Ishikawa (cell line): ENCODE measurements around the gene SRBD1.

Source experiments
- CEBPB ChIP-seq: IDR thresholded peaks from 2 replicates; pipeline ENCODE4 v1.6.1; 2012
- CREB1 ChIP-seq: IDR thresholded peaks from 2 replicates; pipeline ENCODE4 v1.6.1; 2012; ENCODE audit warnings: low read depth
- EGR1 ChIP-seq: IDR thresholded peaks from 2 replicates; pipeline ENCODE4 v1.6.1; 2012
- EP300 ChIP-seq: IDR thresholded peaks from 2 replicates; pipeline ENCODE4 v1.6.1; 2012; ENCODE audit warnings: borderline replicate concordance
- FOXM1 ChIP-seq: IDR thresholded peaks from 2 replicates; pipeline ENCODE4 v1.6.1; 2012; ENCODE audit warnings: low read depth, borderline replicate concordance
- NFIC ChIP-seq: IDR thresholded peaks from 2 replicates; pipeline ENCODE4 v1.6.1; 2012
- RAD21 ChIP-seq: IDR thresholded peaks from 2 replicates; pipeline ENCODE4 v1.6.1; 2012; ENCODE audit warnings: low read depth
- TAF1 ChIP-seq: IDR thresholded peaks from 2 replicates; pipeline ENCODE4 v1.6.1; 2012; ENCODE audit warnings: low read depth, mild to moderate bottlenecking
- TCF12 ChIP-seq: IDR thresholded peaks from 2 replicates; pipeline ENCODE4 v1.6.1; 2012; ENCODE audit warnings: low read depth
- TEAD4 ChIP-seq: IDR thresholded peaks from 2 replicates; pipeline ENCODE4 v1.6.1; 2012
- USF1 ChIP-seq: IDR thresholded peaks from 2 replicates; pipeline ENCODE4 v1.6.1; 2012
- YY1 ChIP-seq: IDR thresholded peaks from 2 replicates; pipeline ENCODE4 v1.6.1; 2012; ENCODE audit warnings: low read depth
- ZBTB7A ChIP-seq: IDR thresholded peaks from 2 replicates; pipeline ENCODE4 v1.6.1; 2012; ENCODE audit warnings: low read depth
- TF ChIP-seq, protein P1 (sequence below): IDR thresholded peaks from 2 replicates; pipeline ENCODE4 v1.6.1; 2012
- TF ChIP-seq, protein P2 (sequence below): IDR thresholded peaks from 2 replicates; pipeline ENCODE4 v1.6.1; 2012; ENCODE audit warnings: low read depth, mild to moderate bottlenecking

The SRBD1 gene

DNA sequence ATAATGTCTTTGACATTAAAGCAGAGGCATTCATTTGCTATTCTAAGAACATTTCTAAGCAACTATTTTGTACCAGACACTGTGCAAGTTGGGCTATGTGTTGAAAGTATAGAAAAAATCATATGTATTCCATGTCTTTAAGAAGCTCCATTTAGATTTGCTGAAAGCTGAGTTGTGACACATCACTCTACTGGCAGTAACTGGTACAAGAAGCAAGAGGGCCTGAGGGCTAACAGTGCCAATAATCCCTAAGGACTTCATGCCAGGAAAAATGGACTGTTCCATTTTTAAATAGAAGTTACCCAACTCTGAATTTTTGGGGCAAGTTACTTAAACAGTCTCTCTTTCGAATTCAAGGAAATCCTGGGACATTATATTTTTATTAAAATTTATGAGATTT, 178.7 kb downstream of the SRBD1 start:
- TF ChIP-seq EGR1 (no peak), TCF12 (no peak), EP300 (no peak), NFIC (no peak), FOXM1 (no peak), USF1 (no peak), TEAD4 (no peak), CREB1 (no peak), TAF1 (no peak), RAD21 (no peak), ZBTB7A (no peak), YY1 (no peak), CEBPB (no peak)
- TF ChIP-seq, protein P1, sequence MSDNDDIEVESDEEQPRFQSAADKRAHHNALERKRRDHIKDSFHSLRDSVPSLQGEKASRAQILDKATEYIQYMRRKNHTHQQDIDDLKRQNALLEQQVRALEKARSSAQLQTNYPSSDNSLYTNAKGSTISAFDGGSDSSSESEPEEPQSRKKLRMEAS = no peak
- TF ChIP-seq, protein P2, sequence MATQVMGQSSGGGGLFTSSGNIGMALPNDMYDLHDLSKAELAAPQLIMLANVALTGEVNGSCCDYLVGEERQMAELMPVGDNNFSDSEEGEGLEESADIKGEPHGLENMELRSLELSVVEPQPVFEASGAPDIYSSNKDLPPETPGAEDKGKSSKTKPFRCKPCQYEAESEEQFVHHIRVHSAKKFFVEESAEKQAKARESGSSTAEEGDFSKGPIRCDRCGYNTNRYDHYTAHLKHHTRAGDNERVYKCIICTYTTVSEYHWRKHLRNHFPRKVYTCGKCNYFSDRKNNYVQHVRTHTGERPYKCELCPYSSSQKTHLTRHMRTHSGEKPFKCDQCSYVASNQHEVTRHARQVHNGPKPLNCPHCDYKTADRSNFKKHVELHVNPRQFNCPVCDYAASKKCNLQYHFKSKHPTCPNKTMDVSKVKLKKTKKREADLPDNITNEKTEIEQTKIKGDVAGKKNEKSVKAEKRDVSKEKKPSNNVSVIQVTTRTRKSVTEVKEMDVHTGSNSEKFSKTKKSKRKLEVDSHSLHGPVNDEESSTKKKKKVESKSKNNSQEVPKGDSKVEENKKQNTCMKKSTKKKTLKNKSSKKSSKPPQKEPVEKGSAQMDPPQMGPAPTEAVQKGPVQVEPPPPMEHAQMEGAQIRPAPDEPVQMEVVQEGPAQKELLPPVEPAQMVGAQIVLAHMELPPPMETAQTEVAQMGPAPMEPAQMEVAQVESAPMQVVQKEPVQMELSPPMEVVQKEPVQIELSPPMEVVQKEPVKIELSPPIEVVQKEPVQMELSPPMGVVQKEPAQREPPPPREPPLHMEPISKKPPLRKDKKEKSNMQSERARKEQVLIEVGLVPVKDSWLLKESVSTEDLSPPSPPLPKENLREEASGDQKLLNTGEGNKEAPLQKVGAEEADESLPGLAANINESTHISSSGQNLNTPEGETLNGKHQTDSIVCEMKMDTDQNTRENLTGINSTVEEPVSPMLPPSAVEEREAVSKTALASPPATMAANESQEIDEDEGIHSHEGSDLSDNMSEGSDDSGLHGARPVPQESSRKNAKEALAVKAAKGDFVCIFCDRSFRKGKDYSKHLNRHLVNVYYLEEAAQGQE = no peak

- TF ChIP-seq NFIC = no peak
- no peak for TF ChIP-seq TCF12
- TF ChIP-seq, protein P1 = no peak
These were observed 188.1 kb downstream of the SRBD1 start for GRCh38 chr2:45422921-45423320.

- no peak for TF ChIP-seq YY1
- TF ChIP-seq, protein P1 = no peak
- TF ChIP-seq CREB1 = no peak
These were observed 192.5 kb downstream of the SRBD1 start for GRCh38 chr2:45418532-45418931.

DNA sequence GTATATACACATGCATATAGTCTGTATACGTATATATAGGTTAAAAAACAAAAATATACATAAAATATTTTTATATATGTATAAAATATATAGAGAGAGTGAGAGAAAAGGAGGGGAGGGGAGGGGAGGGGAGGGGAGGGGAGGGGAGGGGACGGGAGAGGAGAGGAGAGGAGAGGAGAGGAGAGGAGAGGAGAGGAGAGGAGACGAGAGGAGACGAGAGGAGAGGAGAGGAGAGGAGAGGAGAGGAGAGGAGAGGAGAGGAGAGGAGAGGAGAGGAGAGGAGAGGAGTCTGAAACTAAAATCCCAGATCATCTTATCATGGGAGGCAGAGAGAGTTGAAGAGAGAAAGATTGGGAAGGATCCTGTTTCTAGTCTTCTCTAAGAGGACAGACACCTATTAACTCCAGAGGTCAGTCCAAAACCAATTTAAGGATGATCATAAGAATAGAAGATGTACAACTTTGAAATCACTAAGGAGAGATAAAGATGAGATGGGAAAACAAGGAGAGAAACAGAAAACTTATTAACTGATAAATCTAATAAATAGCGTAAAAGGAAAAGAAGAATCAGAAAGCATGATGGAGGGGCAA, 195.4 kb downstream of the SRBD1 start:
- TF ChIP-seq NFIC (no peak), EP300 (no peak), RAD21 (no peak), CEBPB (no peak), USF1 (no peak), FOXM1 (no peak), EGR1 (no peak), TCF12 (no peak), TAF1 (no peak), YY1 (no peak), ZBTB7A (no peak), CREB1 (no peak), TEAD4 (no peak)
- TF ChIP-seq, protein P1 = no peak
- TF ChIP-seq, protein P2 = no peak

DNA sequence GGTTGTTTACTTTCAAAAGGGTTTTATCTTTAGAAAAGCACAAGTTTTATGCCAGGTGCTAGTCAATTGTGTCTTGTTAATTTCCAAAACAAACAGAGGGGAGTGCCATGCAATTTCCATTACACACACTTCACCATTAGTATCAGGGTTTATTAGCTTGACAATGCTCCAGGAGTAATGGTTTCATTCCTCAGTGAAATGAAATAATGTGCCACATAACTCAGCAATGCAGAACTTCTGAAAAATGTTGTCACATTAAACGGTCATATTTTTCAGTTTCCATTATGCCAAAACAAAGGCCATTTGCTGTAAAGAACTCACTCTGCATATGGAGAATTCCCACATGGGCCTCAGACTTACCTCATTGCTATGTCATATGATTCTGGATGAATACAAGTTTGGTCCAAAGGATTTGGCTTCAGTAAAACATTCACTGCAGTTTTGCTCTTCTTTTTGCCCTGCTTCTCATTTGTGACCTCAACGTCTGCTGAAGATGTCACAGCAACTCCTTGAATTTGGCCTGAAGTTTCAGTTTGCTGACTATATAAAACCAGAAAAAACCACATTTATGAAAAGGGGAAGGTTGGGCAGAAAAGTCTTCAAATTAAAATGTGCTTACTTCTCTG, 198.2 kb downstream of the SRBD1 start:
- TF ChIP-seq NFIC = no peak

DNA sequence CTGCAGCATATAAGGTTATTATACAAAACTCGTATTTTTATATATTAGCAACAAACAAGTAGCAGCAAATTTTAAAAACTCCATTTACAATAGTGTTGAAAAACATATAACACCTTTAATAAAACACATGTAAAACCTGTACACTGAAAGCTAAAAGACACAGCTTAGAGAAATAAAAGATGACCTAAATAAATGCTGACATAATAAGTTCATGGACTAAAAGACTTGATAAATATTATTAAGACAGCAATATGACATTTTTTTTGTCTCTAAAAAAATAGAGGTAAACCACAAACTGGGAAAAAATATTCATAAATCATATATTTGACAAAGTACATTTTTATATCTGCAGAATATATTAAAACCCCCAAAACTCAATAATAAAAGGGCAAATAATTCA, 201.4 kb downstream of the SRBD1 start:
- TF ChIP-seq RAD21 (no peak), TAF1 (no peak), NFIC (no peak)
- TF ChIP-seq, protein P1 = no peak
